Pancreas (tissue), 10 donors: ENCODE measurements around the gene SPAG16. TPM values are rescaled to one million over a fixed set of nuclear protein-coding genes. Genes with fewer than 3 reads are reported as not detected.

ENCODE experiments used
- ATAC-seq, 4 donors: fragments of 200-7000 bp; cut with Tn5 transposase; one replicate each; pipeline versions ENCODE4 v1.8.0 to v1.9.1; 2020; ENCODE audit warnings: mild to moderate bottlenecking in 4 of 4, moderate library complexity in 4 of 4
- DNase-seq, 6 donors: peaks; one replicate each; pipeline ENCODE4 v3.0.0-alpha.2; 2020
- FAIRE-seq: peaks from 2 replicates; lab custom pipeline; 2012; peaks lifted over from hg19 to GRCh38; lab: Jason Lieb, UNC
- H3K27ac ChIP-seq, 4 donors: fragments of 200-600 bp; sonication (generic); 1 replicate in 3 of 4; 2 replicates in 1 of 4; pipeline versions ENCODE4 v1.5.0 to v1.8.0; 2020
- H3K27me3 ChIP-seq, 4 donors: fragments of 200-600 bp; one replicate each; pipeline ENCODE4 v1.8.0; 2021
- H3K36me3 ChIP-seq, 3 donors: fragments of 200-600 bp; sonication (generic) in 1 of 3; one replicate each; pipeline versions ENCODE4 v1.5.0 to v1.8.0; 2020 to 2021
- H3K4me1 ChIP-seq, 3 donors: fragments of 200-600 bp; one replicate each; pipeline ENCODE4 v1.8.0; 2021
- H3K4me3 ChIP-seq, 4 donors: fragments of 200-600 bp; sonication (generic) in 2 of 4; one replicate each; pipeline versions ENCODE4 v1.5.0 to v1.8.0; 2020 to 2021
- H3K9me3 ChIP-seq, 4 donors: fragments of 200-600 bp; one replicate each; pipeline ENCODE4 v1.8.0; 2021
- WGBS, 2 donors: extraction: QIAGEN DNeasy Blood & Tissue Kit; methylation state at CpG; one replicate each; pipeline ENCODE4 v1.1.7; 2013; 5-methylcytosine and 5-hydroxymethylcytosine counted together
- intact Hi-C, 3 donors: fragments of 100-400 bp; cut with DNase I; formaldehyde crosslinking; loops; one replicate each; pipeline versions ENCODE4 v1.11.1 to v1.14.2; 2022
- polyA plus RNA-seq, 2 donors: library from polyadenylated mRNA; stranded (reverse); fragments of 200-250 nt; gene quantifications; one replicate each; pipeline ENCODE4 v1.2.3, GENCODE V29; 2013
- total RNA-seq, 6 donors: library from RNA; stranded (reverse); fragmentation: NEBNext Ultra II Directional in 4 of 6; extraction: Animal tissue kit (Norgen Biotek cat#: 25700) in 4 of 6; gene quantifications; one replicate each; pipeline versions ENCODE4 v1.2.1 to v1.2.4, GENCODE V29; 2021 to 2023
- TF ChIP-seq, protein P1 (sequence below), 4 donors: fragments of 200-600 bp; sonication (generic) in 3 of 4; IDR thresholded peaks; one replicate each; pipeline versions ENCODE4 v1.5.0 to v1.8.0; 2021; ENCODE audit warnings: antibody characterized with exemption in 4 of 4
- donor health status: healthy with polysubstance abuse.
- donor health status: DM: no; HTN: no; CAD: no; lungs with moderate emphysema.
- donor health status: DM: no; HTN: no; CAD: no.
- donor health status: control.
- donor health status: control.
- donor health status: Bipolar disorder and iron deficiency.
- donor health status: DM: yes; HTN: yes; CAD: no.
- donor health status: DM: no; HTN: no; CAD: no.
- donor health status: DM: no; HTN: no; CAD: no.
- donor health status: DM: yes; HTN: yes; CAD: no.

The SPAG16 gene
- total and polyA plus RNA-seq, 8 donors, result 9.7 to 25.7 (median 11.7) TPM

- no peaks in the 10 kb centered on the region for H3K4me1 ChIP-seq
- WGBS, 2 donors, result 54 to 71% methylated on average over 1 of the region's 1 CpG
- H3K9me3 ChIP-seq, result no peaks in the 10 kb centered on the region
- FAIRE-seq, result no peak
- no peak for ATAC-seq
- no peak overlapping the region for H3K4me3 ChIP-seq
- TF ChIP-seq, protein P1, sequence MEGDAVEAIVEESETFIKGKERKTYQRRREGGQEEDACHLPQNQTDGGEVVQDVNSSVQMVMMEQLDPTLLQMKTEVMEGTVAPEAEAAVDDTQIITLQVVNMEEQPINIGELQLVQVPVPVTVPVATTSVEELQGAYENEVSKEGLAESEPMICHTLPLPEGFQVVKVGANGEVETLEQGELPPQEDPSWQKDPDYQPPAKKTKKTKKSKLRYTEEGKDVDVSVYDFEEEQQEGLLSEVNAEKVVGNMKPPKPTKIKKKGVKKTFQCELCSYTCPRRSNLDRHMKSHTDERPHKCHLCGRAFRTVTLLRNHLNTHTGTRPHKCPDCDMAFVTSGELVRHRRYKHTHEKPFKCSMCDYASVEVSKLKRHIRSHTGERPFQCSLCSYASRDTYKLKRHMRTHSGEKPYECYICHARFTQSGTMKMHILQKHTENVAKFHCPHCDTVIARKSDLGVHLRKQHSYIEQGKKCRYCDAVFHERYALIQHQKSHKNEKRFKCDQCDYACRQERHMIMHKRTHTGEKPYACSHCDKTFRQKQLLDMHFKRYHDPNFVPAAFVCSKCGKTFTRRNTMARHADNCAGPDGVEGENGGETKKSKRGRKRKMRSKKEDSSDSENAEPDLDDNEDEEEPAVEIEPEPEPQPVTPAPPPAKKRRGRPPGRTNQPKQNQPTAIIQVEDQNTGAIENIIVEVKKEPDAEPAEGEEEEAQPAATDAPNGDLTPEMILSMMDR (IDR thresholded peaks at IDR 0.05), result no peak
- no peak overlapping the region for H3K27ac ChIP-seq
- H3K27me3 ChIP-seq, result no peaks in the 10 kb centered on the region
- no peaks in the 10 kb centered on the region for H3K36me3 ChIP-seq
- no peak for DNase-seq
- intact Hi-C loops, result no loop called here
Measured at GRCh38 chr2:213544940-213545339, 260.7 kb downstream of the SPAG16 start.

DNA sequence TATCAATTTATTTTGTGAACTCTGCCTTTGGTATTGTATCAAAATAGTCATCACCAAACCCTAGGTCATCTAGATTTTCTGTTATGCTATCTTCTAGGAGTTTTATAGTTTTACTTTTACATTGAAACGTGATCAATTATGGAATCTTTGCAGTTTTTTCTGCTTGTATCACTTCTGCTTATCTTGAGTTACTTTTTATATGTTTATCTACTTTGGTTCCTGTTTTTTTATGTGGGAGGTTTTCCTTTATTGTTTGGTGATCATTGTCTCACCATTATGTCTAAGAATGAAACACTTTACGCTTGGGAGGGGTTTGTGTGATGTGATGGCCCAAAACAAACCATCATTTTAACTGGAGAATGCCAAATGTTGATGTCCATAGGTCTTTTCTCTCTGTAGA lies 261.2 kb downstream of the SPAG16 start:
- FAIRE-seq (no peak), ATAC-seq (no peak), DNase-seq (no peak)
- Histone ChIP-seq H3K4me3 (no peak overlapping the region), H3K4me1 (no peaks in the 10 kb centered on the region), H3K36me3 (no peaks in the 10 kb centered on the region), H3K9me3 (no peaks in the 10 kb centered on the region), H3K27ac (no peak overlapping the region), H3K27me3 (no peaks in the 10 kb centered on the region)
- intact Hi-C loops, result no loop called here
- TF ChIP-seq, protein P1 (IDR thresholded peaks at IDR 0.05), result no peak
- 54 to 71% methylated on average over 2 of the region's 2 CpGs for WGBS, 2 donors

DNA sequence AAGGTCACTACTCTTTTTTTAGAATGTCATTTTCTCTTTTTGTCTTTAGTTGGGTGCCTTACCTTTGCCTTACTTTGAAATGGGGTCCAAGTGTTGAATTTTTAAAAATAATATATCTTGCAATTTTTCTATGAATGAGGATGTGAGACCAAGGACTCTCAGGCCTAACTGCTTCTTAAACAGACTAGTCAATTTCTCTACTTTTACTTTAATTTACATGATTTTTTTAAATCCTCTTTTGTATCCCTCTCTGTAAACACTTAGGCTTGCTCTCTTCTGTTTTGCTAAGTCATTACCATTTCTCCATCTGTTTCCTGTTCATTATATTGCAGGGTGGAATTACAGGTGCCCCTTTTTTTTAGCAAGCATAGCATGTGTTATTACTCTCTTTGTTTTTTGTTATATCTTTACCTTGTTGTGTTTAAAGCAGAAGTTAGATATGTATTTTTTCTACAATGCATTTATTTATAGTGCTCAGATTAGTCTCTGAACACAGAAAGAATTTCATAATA lies 261.8 kb downstream of the SPAG16 start:
- DNase-seq (no peak), ATAC-seq (no peak), FAIRE-seq (no peak)
- Histone ChIP-seq H3K27me3 (no peaks in the 10 kb centered on the region), H3K4me1 (no peaks in the 10 kb centered on the region), H3K4me3 (no peak overlapping the region), H3K9me3 (no peaks in the 10 kb centered on the region), H3K36me3 (no peaks in the 10 kb centered on the region), H3K27ac (no peak overlapping the region)
- TF ChIP-seq, protein P1 (IDR thresholded peaks at IDR 0.05), result no peak
- intact Hi-C loops, result no loop called here

GRCh38 chr2:213551526-213551925 lies 267.3 kb downstream of the SPAG16 start:
- FAIRE-seq, result no peak
- H3K9me3 ChIP-seq, result no peaks in the 10 kb centered on the region
- no peaks in the 10 kb centered on the region for H3K4me1 ChIP-seq
- intact Hi-C loops, result no loop called here
- no peaks in the 10 kb centered on the region for H3K36me3 ChIP-seq
- WGBS, 2 donors, result 64 to 77% methylated on average over 1 of the region's 1 CpG
- TF ChIP-seq, protein P1 (IDR thresholded peaks at IDR 0.05), result no peak
- H3K4me3 ChIP-seq, result no peak overlapping the region
- no peak for DNase-seq
- no peak for ATAC-seq
- H3K27ac ChIP-seq, result no peak overlapping the region
- H3K27me3 ChIP-seq, result no peaks in the 10 kb centered on the region

GRCh38 chr2:213559053-213559452 lies 274.8 kb downstream of the SPAG16 start:
- TF ChIP-seq, protein P1 (IDR thresholded peaks at IDR 0.05), result no peak
- H3K36me3 ChIP-seq, result no peaks in the 10 kb centered on the region
- no peaks in the 10 kb centered on the region for H3K27me3 ChIP-seq
- H3K27ac ChIP-seq, result no peak overlapping the region
- WGBS, 2 donors, result 54 to 63% methylated on average over 5 of the region's 5 CpGs
- no peak overlapping the region for H3K4me3 ChIP-seq
- H3K9me3 ChIP-seq, result no peaks in the 10 kb centered on the region
- no peak for FAIRE-seq
- no peak for DNase-seq
- ATAC-seq, result no peak
- intact Hi-C loops, result no loop called here
- no peaks in the 10 kb centered on the region for H3K4me1 ChIP-seq
